NCI-H1694 (cell line): ENCODE results near the gene FAM118B.
"Not testable (repeated sequence)": the region's sequence is repeated elsewhere in the genome, so short reads cannot be mapped to it uniquely, and the experiment has no call there.

Experiments used
- DNase-seq: peaks from one replicate; lab custom pipeline; 2025; lab: John Stamatoyannopoulos, UW

Gene FAM118B

GRCh38 chr11:126277322-126277721 is 65.7 kb downstream of the FAM118B start:
- DNase-seq = no peak

GRCh38 chr11:126277780-126278179 is 66.2 kb downstream of the FAM118B start:
- DNase-seq = no peak

GRCh38 chr11:126279191-126279590 is 67.6 kb downstream of the FAM118B start:
- no peak for DNase-seq

- DNase-seq = no peak
Measured at GRCh38 chr11:126280595-126280994, 69.0 kb downstream of the FAM118B start.

- DNase-seq = no peak
Measured at GRCh38 chr11:126281245-126281644, 69.7 kb downstream of the FAM118B start.

GRCh38 chr11:126281666-126282175 is 70.1 kb downstream of the FAM118B start:
- DNase-seq = no peak

- no peak for DNase-seq
Measured at GRCh38 chr11:126282361-126282735, 70.8 kb downstream of the FAM118B start.

- no peak for DNase-seq
Measured at GRCh38 chr11:126282736-126283591, 71.4 kb downstream of the FAM118B start, which contains the start of gene TIRAP. TSS of gene TIRAP (plus strand) at chr11:126283093. CDS start at chr11:126290895, 7,802 bp downstream.

GRCh38 chr11:126284829-126285228 is 73.2 kb downstream of the FAM118B start:
- no peak for DNase-seq

GRCh38 chr11:126288237-126288636 is 76.7 kb downstream of the FAM118B start:
- no peak for DNase-seq

GRCh38 chr11:126290887-126291286 is 79.3 kb downstream of the FAM118B start:
- no peak for DNase-seq

- DNase-seq = no peak
Measured at GRCh38 chr11:126293726-126294125, 82.1 kb downstream of the FAM118B start.

GRCh38 chr11:126297004-126297403 is 85.4 kb downstream of the FAM118B start:
- no peak for DNase-seq

GRCh38 chr11:126303623-126304456 is 92.3 kb downstream of the FAM118B start, which contains the start of gene DCPS:
TSS of gene DCPS (plus strand) at chr11:126304060. CDS start at chr11:126304081, 21 bp downstream.
- DNase-seq = peak; percentile 44

GRCh38 chr11:126304457-126305075 is 93.0 kb downstream of the FAM118B start:
- DNase-seq = no peak

GRCh38 chr11:126305699-126306098 is 94.1 kb downstream of the FAM118B start:
- no peak for DNase-seq

- DNase-seq = peak; percentile 19
Measured at GRCh38 chr11:126307706-126308105, 96.1 kb downstream of the FAM118B start.

GRCh38 chr11:126308271-126308671 is 96.7 kb downstream of the FAM118B start:
- no peak for DNase-seq

GRCh38 chr11:126308771-126309170 is 97.2 kb downstream of the FAM118B start:
- not testable (repeated sequence) for DNase-seq

GRCh38 chr11:126310200-126310991 is 98.8 kb downstream of the FAM118B start:
- DNase-seq = peak; percentile 16

- DNase-seq = no peak
Measured at GRCh38 chr11:126310992-126311310, 99.4 kb downstream of the FAM118B start.
